Stimulated activated CD4-positive, alpha-beta T cell treated with anti-CD3 and anti-CD28 coated beads, TNF-alpha, amount 100 ng/mL, for 48 hours (primary cell): Measurements from ENCODE around the gene TPT1.
"Not testable (repeated sequence)": the region's sequence is repeated elsewhere in the genome, so short reads cannot be mapped to it uniquely, and the experiment has no call there.

Experiments
- DNase-seq, 3 donors: peaks; one replicate each; pipeline ENCODE4 v3.0.0-alpha.2; 2020; ENCODE audit warnings: low read depth in 3 of 3

The TPT1 gene

GRCh38 chr13:45367358-45367757 lies 26.4 kb upstream of the TPT1 start:
- peak; percentile 82 to 91 (median 88) for DNase-seq

DNA sequence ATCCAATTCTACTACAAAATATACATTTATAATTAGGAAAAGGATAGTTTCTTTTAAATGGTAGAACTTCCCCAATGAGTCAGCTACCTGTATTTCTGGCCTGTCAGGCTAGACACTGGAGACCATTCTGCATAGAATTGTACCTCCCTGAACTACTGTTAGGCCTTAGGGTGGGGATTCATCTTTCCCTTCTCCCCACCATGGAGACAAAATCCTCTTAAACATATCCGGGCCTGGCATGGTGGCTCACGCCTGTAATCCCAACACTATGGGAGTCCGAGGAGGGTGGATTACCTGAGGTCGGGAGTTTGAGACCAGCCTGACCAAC lies 24.5 kb upstream of the TPT1 start:
- no peak for DNase-seq

- DNase-seq, result no peak
Measured at GRCh38 chr13:45364876-45365557, 24.0 kb upstream of the TPT1 start.

GRCh38 chr13:45362939-45363338 lies 22.0 kb upstream of the TPT1 start:
- no peak for DNase-seq

DNA sequence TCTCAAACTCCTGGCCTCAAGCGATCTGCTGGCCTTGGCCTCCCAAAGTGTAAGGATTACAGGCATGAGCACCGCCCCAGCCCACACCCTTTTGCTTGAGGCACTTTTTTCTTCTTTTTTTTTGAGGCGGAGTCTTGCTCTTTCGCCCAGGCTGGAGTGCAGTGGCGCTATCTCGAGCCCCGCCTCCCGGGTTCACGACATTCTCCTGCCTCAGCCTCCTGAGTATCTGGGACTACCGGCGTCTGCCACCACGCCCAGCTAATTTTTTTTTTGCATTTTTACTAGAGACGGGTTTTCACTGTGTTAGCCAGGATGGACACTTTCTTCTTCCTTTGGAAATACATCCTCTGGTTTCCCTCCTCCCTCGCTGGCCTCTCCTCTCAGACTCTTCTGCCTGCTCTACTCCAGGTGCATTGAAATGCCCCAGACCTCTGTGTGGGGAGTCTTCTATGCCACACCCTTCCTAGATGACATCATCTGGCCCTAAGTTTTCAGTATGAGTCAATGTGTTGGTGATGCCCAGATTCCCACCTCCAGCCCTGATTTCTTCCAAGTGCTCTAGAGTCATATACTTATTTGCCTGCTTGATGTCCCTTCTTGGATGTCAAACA lies 20.7 kb upstream of the TPT1 start:
- no peak for DNase-seq

GRCh38 chr13:45356966-45357672 lies 16.1 kb upstream of the TPT1 start:
- DNase-seq, result no peak

- no peak for DNase-seq
Measured at GRCh38 chr13:45353895-45354294, 12.9 kb upstream of the TPT1 start.

GRCh38 chr13:45352031-45352430 lies 11.0 kb upstream of the TPT1 start:
- DNase-seq, result no peak

GRCh38 chr13:45350152-45350551 lies 9.2 kb upstream of the TPT1 start:
- no peak for DNase-seq

DNA sequence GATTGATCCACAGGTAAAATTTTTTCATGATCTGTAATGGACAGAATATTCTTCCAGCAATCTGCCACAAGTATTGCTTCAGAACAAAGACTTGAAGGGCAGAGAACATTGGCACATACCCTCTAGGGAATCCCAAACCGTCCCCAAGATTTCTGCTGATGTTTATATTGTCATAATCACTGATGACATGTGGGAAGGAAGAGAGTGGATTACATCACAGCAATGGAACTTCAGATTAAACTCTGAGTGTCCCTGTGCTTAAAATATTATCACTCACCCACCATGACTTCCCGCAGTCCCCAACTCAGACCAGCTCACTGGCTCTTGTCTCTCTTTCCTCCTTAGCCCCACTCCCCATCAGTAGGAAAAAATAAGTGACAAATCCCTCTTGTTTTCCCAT lies 8.5 kb upstream of the TPT1 start:
- DNase-seq, result no peak

DNA sequence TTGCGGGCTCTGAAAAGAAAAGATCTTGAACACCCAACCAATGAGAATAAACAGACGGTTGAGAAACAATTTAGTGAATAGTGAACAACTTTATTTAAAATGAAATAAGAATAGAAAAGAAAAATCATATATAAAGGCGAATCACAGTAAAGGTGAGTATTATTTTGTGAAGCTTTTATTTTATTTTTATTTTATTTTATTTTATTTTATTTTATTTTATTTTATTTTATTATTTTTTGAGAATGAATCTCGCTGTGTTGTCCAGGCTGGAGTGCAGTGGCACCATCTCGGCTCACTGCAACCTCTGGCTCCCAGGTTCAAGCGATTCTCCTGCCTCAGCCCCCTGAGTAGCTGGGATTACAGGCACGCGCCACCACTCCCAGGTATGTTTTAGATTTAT lies 3.1 kb upstream of the TPT1 start:
- not testable (repeated sequence) for DNase-seq

- not testable (repeated sequence) for DNase-seq
Measured at GRCh38 chr13:45343102-45343501, 2.1 kb upstream of the TPT1 start.

DNA sequence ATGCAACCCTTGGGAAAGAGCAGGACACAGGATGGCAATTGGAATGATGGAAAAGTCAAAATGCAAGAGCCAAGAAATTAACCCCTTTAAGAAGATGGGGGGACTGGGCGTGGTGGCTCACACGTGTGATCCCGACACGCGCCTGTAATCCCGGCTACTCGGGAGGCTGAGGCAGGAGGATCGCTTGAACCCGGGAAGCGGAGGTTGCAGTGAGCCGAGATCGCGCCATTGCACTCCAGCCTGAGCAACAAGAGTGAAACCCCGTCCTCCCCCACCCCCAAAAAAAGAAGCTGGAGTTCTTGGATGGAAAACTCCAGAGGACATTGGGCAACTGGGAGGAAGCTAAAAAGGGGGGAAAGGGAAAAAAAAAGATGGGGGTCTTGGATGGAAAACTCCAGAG lies 1.7 kb upstream of the TPT1 start:
- DNase-seq, result not testable (repeated sequence)

GRCh38 chr13:45341799-45342500 lies 967 bp upstream of the TPT1 start:
- no peak for DNase-seq

DNA sequence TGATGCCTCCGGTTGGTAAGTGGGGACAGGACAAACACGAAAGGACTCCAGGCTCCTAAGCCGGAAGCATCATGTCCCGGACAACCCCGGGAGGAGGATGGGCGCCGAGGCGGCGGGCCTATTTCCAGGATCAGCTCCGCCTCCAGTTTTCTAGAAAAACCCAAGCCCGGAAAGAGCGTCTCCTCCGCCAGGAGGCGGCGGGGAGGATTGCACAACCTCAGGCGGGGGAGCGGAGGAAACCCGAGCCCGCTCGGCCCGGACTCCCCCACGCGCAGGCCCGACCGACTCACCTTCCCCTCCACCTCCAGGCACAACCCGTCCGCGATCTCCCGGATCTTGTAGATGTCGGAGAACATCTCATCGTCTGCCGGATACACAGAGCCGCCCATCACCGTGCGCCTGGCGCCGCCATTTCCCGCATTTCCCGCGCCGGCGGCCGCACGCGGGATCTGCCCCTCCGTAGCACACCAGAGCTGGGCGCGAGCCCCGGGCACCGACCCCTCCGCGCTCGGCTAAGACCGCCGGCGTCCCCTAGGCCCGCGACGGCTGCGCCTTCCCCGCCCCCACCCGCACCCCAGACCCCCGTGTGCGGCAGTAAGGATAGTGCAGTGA lies 455 bp downstream of the TPT1 start:
- DNase-seq, result peak; percentile 67 to 81 (median 79)

DNA sequence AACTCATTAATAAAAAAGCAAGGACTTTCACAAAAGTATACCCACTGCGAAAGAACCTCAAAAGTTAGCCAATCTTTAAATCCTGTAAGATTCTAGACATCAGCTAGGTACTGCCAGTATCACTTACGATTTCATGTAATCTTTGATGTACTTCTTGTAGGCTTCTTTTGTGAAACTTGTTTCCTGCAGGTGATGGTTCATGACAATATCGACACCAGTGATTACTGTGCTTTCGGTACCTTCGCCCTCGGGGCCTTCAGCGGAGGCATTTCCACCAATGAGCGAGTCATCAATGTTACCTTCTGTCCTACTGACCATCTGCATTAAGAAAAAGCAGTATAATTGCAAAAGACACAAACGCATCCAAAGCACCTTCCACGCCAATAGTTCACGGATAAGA lies 1.1 kb downstream of the TPT1 start:
- peak in 1 of 3 donors; percentile 33 for DNase-seq

- DNase-seq, result no peak
Measured at GRCh38 chr13:45339399-45339798, 1.6 kb downstream of the TPT1 start.

GRCh38 chr13:45337803-45338202 lies 3.2 kb downstream of the TPT1 start:
- no peak for DNase-seq

DNA sequence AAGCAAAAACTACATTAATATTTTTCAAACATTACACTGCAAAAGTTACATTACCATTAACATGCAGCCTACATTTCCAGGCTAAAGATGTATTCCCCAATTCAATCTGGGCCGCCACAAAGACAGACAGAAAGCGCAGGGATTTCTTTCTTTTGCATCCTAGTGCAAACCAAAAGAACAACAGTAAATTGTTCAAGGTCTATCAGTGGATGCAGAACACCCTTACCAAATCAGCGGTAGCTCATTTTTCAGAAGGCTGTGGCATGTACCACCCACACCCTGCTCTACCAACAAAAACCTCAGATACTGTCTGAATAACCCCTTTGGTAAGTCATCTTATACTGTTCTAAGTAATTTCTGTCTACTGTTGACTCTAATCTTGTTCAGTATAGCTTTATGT lies 3.6 kb downstream of the TPT1 start:
- no peak for DNase-seq

DNA sequence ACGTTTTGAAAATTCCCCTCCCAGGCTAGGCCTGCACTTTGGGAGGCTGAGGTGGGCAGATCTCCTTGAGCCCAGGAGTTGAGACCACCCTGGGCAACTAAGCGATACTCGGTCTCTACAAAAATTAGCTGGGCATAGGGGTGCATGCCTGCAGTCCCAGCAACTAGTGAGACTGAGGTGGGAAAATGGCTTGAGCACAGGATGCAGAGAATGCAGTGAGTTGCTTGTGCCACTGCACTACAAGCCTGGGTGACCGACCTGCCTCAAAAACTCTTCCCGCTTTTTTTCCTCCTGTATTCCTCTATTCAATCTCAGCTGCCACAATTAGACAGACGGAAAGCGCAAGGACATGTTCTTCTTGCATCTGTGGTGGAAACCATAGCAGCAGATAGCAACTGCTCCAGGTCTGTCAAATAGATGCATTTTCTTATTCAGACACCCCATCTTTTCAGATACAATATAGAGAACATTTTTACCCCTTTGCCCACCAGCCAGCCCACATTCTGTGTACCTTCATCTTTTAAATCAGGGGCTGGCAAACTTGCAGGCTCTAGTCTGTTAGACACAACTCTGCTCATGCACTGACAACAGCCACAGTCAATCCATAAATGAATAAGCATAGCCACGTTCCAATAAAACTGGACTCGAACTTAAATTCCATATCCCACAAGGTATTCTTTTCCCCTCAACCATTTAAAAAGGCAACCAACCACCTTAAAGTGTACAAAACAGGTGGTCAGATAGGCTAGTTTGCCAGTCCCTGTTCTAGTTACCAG lies 4.8 kb downstream of the TPT1 start:
- no peak for DNase-seq

GRCh38 chr13:45335397-45336024 lies 5.5 kb downstream of the TPT1 start:
- no peak for DNase-seq
